ENCODE measurements around the gene SLC7A6.

DNA sequence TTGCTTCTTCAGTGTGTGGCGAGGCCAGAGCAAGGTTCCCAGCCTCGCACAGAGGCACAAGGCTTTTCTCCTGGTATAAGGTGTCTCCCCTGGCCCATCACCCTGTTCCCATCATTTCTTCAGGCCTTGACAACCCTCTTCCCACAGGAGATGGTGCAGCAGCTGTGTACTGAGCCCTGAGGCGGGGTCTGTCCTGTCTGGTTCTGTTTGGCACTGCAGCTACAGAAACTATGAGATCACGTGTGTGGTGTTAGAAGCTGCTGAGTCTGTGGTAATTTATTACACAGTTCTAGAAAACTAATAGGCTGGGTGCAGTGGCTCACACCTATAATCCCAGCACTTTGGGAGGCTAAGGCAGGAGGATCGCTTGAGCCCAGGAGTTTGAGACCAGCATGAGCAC, 11.9 kb upstream of the SLC7A6 start:
- TF ChIP-seq, protein P1, sequence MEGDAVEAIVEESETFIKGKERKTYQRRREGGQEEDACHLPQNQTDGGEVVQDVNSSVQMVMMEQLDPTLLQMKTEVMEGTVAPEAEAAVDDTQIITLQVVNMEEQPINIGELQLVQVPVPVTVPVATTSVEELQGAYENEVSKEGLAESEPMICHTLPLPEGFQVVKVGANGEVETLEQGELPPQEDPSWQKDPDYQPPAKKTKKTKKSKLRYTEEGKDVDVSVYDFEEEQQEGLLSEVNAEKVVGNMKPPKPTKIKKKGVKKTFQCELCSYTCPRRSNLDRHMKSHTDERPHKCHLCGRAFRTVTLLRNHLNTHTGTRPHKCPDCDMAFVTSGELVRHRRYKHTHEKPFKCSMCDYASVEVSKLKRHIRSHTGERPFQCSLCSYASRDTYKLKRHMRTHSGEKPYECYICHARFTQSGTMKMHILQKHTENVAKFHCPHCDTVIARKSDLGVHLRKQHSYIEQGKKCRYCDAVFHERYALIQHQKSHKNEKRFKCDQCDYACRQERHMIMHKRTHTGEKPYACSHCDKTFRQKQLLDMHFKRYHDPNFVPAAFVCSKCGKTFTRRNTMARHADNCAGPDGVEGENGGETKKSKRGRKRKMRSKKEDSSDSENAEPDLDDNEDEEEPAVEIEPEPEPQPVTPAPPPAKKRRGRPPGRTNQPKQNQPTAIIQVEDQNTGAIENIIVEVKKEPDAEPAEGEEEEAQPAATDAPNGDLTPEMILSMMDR (IDR thresholded peaks at IDR 0.05), result no peak
- TF ChIP-seq POLR2A (IDR thresholded peaks at IDR 0.05), result no peak

All from right lobe of liver (tissue), 4 donors.